ENCODE results near the gene HIPK1.

The HIPK1 gene

GRCh38 chr1:113913887-113914664, 15.0 kb upstream of the HIPK1 start:
- DNase-seq (ENCODE audit: low read depth) = no peak

GRCh38 chr1:113916974-113917373, 12.2 kb upstream of the HIPK1 start:
- no peak for DNase-seq (ENCODE audit: low read depth)

GRCh38 chr1:113917400-113918082, 11.6 kb upstream of the HIPK1 start:
- no peak for DNase-seq (ENCODE audit: low read depth)

- DNase-seq (ENCODE audit: low read depth) = no peak
Observed at GRCh38 chr1:113918243-113918642, 10.9 kb upstream of the HIPK1 start.

GRCh38 chr1:113922957-113923356, 6.2 kb upstream of the HIPK1 start:
- no peak for DNase-seq (ENCODE audit: low read depth)

GRCh38 chr1:113924473-113924872, 4.7 kb upstream of the HIPK1 start:
- DNase-seq (ENCODE audit: low read depth) = no peak

GRCh38 chr1:113928187-113928930, 765 bp upstream of the HIPK1 start:
- no peak for DNase-seq (ENCODE audit: low read depth)

GRCh38 chr1:113929750-113930498, 800 bp downstream of the HIPK1 start:
- DNase-seq (ENCODE audit: low read depth) = no peak

GRCh38 chr1:113930499-113931161, 1.5 kb downstream of the HIPK1 start:
- peak; percentile 62 for DNase-seq (ENCODE audit: low read depth)

GRCh38 chr1:113931451-113931851, 2.3 kb downstream of the HIPK1 start:
- no peak for DNase-seq (ENCODE audit: low read depth)

GRCh38 chr1:113934006-113934405, 4.9 kb downstream of the HIPK1 start:
- DNase-seq (ENCODE audit: low read depth) = no peak

GRCh38 chr1:113934511-113935055, 5.5 kb downstream of the HIPK1 start:
- no peak for DNase-seq (ENCODE audit: low read depth)

GRCh38 chr1:113935176-113935575, 6.1 kb downstream of the HIPK1 start:
- DNase-seq (ENCODE audit: low read depth) = no peak

GRCh38 chr1:113935970-113936369, 6.8 kb downstream of the HIPK1 start:
- no peak for DNase-seq (ENCODE audit: low read depth)

GRCh38 chr1:113937146-113937545, 8.0 kb downstream of the HIPK1 start:
- no peak for DNase-seq (ENCODE audit: low read depth)

- no peak for DNase-seq (ENCODE audit: low read depth)
Observed at GRCh38 chr1:113938192-113938591, 9.1 kb downstream of the HIPK1 start.

- no peak for DNase-seq (ENCODE audit: low read depth)
Observed at GRCh38 chr1:113940365-113941244, 11.5 kb downstream of the HIPK1 start.

- DNase-seq (ENCODE audit: low read depth) = no peak
Observed at GRCh38 chr1:113941245-113941559, 12.1 kb downstream of the HIPK1 start.

- no peak for DNase-seq (ENCODE audit: low read depth)
Observed at GRCh38 chr1:113942527-113942926, 13.4 kb downstream of the HIPK1 start.

GRCh38 chr1:113943028-113943811, 14.1 kb downstream of the HIPK1 start:
- DNase-seq (ENCODE audit: low read depth) = no peak

Data from fibroblast of the conjunctiva (primary cell).